Peyer's patch (tissue), 4 donors: ENCODE data around the gene PITHD1.

ENCODE experiments used
- POLR2A ChIP-seq, 2 donors: fragments of 450-650 bp; IDR thresholded peaks; one replicate each; pipeline ENCODE4 v1.5.1; 2017; ENCODE audit warnings: antibody characterized with exemption in 2 of 2, mild to moderate bottlenecking in 2 of 2, moderate library complexity in 2 of 2
- TF ChIP-seq, protein P1 (sequence below), 6 experiments: fragments of 450-650 bp in 4 of 6; fragments of 200-600 bp in 2 of 6; sonication (generic) in 1 of 6; IDR thresholded peaks; one replicate each; pipeline ENCODE4 v1.5.1; 2017 to 2019; ENCODE audit warnings: antibody characterized with exemption in 6 of 6, mild to moderate bottlenecking in 3 of 6, moderate library complexity in 1 of 6

DNA sequence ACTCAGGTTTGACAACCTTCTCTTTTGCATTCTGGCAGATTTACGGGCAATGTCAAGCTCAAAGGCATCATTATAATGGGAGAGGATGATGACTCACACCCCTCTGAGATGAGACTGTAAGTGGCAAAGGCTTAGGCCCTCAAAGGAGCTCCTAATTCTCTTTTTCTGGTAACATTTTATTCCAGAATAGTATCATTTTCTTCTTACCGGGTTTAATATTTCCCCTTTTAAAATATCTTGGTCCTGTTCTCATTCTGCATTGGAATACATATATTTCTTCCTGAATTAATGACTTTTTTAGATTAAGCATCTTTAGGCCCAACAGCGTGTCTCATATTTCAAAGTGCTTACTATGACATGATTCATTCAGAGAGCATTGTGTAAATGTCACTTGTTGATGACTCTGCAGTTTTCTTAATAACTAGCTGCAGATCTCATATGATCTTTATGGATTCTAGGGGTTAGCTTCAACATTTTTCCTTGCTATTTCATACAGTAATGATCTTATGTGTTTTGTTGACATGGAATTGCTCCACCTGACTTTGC, 1.7 kb downstream of the PITHD1 start:
- TF ChIP-seq, protein P1, sequence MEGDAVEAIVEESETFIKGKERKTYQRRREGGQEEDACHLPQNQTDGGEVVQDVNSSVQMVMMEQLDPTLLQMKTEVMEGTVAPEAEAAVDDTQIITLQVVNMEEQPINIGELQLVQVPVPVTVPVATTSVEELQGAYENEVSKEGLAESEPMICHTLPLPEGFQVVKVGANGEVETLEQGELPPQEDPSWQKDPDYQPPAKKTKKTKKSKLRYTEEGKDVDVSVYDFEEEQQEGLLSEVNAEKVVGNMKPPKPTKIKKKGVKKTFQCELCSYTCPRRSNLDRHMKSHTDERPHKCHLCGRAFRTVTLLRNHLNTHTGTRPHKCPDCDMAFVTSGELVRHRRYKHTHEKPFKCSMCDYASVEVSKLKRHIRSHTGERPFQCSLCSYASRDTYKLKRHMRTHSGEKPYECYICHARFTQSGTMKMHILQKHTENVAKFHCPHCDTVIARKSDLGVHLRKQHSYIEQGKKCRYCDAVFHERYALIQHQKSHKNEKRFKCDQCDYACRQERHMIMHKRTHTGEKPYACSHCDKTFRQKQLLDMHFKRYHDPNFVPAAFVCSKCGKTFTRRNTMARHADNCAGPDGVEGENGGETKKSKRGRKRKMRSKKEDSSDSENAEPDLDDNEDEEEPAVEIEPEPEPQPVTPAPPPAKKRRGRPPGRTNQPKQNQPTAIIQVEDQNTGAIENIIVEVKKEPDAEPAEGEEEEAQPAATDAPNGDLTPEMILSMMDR (IDR thresholded peaks at IDR 0.05) = no peak
- no peak for TF ChIP-seq POLR2A (IDR thresholded peaks at IDR 0.05)
